Astrocyte of the cerebellum (primary cell): ENCODE measurements around the gene CXCR5.

Source experiments
- DNase-seq: peaks from one replicate; pipeline ENCODE4 v3.0.0-alpha.2; 2011; ENCODE audit warnings: low read depth
- H3K4me3 ChIP-seq: 2 replicates; pipeline ENCODE4 v1.5.1; 2011; ENCODE audit warnings: mild to moderate bottlenecking, low read depth, low read length, moderate library complexity
- CTCF ChIP-seq: IDR thresholded peaks from 2 replicates; pipeline ENCODE4 v1.5.1; 2012; ENCODE audit warnings: low read length, low read depth, moderate library complexity, mild to moderate bottlenecking; ENCODE audit errors: missing control alignments
- in situ Hi-C: cut with HindIII; loops from 2 replicates; pipeline ENCODE4 v1.10.0; 2017; ENCODE audit warnings: low sequenced_read_pairs

The CXCR5 gene

GRCh38 chr11:118843565-118843964, 40.1 kb upstream of the CXCR5 start:
- no peak overlapping the region for H3K4me3 ChIP-seq
- TF ChIP-seq CTCF = no peak
- DNase-seq = no peak
- in situ Hi-C loops = no loop called here

GRCh38 chr11:118845369-118845768, 38.3 kb upstream of the CXCR5 start:
- no peak for TF ChIP-seq CTCF
- no peak for DNase-seq
- in situ Hi-C loops = no loop called here
- no peak overlapping the region for H3K4me3 ChIP-seq

DNA sequence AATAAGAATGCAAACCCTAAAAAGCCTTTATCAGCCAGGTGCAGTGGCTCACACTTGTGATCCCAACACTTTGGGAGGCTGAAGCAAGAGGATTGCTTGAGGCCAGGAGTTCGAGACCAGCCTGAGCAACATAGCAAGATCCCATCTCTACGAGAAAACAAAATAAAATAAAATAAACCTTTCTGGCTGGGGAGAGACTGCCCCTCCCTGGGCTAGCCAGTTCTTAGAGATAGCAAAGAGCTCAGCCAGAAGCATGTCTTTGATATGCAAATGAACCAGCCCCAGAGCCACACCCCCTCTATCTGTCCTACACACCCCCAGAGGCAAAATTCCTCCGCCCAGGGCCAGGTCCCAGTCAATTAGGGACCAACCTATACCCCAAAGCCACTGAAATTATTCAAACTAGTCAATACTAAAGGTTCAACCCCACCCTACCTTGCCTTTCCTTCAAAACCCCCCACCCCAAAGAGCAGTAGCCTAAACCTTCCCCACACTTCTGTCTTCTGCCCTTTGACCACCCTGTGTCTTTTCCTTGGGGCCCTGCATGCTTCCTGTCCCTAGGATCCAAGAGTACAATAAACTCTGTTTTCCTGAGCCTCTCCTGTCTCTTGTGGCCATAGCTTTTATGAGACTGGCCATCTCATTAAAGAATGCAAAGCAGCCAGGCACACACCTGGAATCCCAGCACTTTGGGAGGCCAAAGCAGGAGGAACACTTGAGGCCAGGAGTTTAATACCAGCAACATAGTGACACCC, 37.3 kb upstream of the CXCR5 start:
- in situ Hi-C loops = no loop called here
- no peak for TF ChIP-seq CTCF
- no peak for DNase-seq
- no peak overlapping the region for H3K4me3 ChIP-seq

DNA sequence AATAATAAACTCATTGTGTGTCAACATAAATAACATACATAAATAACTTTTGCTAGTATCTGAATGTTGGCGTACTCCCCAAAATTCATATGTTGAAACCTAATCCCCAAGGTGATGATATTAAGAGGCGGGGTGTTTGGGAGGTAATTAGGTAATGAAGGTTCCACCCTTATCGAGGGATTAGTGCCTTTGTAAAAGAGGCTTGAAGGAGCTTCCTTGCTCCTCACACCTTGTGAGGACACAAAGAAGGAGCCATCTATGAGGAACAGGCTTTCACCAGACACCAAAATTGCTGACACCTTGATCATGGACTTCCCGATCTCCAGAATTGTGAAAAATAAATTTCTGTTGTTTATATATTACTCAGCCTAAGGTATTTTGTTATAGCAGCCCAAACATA, 33.9 kb upstream of the CXCR5 start:
- TF ChIP-seq CTCF = no peak
- in situ Hi-C loops = no loop called here
- DNase-seq = no peak
- no peak overlapping the region for H3K4me3 ChIP-seq

DNA sequence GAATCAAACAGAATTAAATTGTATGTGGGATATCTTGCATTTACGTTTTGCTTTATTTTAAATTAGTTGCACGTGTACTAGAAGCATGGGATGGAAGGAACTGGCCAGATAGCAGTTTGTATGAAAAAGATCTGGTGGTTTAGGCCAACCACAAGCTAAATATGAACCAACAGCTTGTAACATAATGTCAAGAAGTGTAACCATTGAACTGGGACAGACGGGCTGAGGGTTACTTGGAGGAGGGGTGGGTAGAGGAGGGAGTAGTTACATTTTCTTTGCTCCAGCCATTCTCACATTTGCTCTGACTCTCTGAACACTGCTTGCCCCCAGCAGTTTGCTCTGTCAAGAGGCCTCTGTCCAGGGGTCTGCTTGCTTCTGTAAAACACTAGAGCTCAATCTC, 31.7 kb upstream of the CXCR5 start:
- no peak for DNase-seq
- TF ChIP-seq CTCF = no peak
- in situ Hi-C loops = no loop called here
- no peak overlapping the region for H3K4me3 ChIP-seq

- TF ChIP-seq CTCF = no peak
- no peak overlapping the region for H3K4me3 ChIP-seq
- no peak for DNase-seq
- in situ Hi-C loops = no loop called here
Observed at GRCh38 chr11:118853678-118854077, 30.0 kb upstream of the CXCR5 start.

- in situ Hi-C loops = no loop called here
- no peak overlapping the region for H3K4me3 ChIP-seq
- DNase-seq = no peak
- TF ChIP-seq CTCF = no peak
Observed at GRCh38 chr11:118856314-118856713, 27.4 kb upstream of the CXCR5 start.
